Measurements from ENCODE around the gene CSPG4.
"Not testable (repeated sequence)": the region's sequence is repeated elsewhere in the genome, so short reads cannot be mapped to it uniquely, and the experiment has no call there.

CSPG4 gene

GRCh38 chr15:75692311-75692710, 20.3 kb downstream of the CSPG4 start:
- not testable (repeated sequence) for DNase-seq (ENCODE audit: low read depth in 2 of 2)

- not testable (repeated sequence) for DNase-seq (ENCODE audit: low read depth in 2 of 2)
Measured at GRCh38 chr15:75689429-75689828, 23.2 kb downstream of the CSPG4 start.

- no peak for DNase-seq (ENCODE audit: low read depth in 2 of 2)
Measured at GRCh38 chr15:75688831-75689230, 23.8 kb downstream of the CSPG4 start.

GRCh38 chr15:75688278-75688557, 24.4 kb downstream of the CSPG4 start:
- DNase-seq (ENCODE audit: low read depth in 2 of 2): no peak

GRCh38 chr15:75687486-75688277, 25.0 kb downstream of the CSPG4 start:
- no peak for DNase-seq (ENCODE audit: low read depth in 2 of 2)

DNA sequence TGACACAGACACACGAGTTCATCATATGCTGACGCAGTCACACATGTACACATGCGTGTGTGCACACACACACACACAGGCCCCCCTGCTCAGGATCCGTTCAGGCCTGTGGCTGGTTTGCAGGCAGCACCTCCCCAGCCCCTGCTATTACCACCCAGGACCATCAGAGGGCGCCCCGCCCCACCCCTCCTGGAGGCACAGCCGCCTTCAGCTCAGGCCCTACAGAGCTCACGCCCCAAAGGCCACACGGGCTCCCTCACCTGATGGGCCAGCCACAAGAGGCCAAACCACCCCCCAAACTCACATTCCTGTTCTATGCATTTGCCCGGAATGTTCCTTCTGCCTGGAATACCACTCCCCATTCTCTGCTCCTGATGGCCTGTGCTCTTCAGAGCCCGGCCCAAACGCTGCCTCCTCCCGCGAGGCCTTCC, 26.4 kb downstream of the CSPG4 start:
- DNase-seq (ENCODE audit: low read depth in 2 of 2): peak; percentile 42 to 43

DNA sequence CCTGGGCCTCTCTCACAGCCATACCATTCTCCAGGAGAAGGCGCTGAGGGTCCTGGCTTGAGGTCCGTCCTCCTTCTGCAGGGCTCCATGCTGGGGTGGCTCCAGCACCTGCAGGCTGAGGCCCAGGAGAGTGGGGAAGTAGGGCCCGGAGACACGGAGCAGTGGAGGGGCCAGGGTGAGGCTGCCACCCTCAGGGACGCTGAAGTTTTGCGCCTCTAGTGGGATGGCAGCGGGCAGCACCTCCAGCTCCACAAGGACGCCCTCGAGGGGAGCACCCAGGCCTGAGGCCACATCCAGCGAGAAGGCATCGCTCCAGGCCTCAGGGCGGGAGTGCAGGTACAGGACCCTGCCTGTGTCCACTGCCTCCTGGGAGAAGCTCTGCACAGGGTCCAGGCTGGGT, 27.5 kb downstream of the CSPG4 start:
- no peak for DNase-seq (ENCODE audit: low read depth in 2 of 2)

DNA sequence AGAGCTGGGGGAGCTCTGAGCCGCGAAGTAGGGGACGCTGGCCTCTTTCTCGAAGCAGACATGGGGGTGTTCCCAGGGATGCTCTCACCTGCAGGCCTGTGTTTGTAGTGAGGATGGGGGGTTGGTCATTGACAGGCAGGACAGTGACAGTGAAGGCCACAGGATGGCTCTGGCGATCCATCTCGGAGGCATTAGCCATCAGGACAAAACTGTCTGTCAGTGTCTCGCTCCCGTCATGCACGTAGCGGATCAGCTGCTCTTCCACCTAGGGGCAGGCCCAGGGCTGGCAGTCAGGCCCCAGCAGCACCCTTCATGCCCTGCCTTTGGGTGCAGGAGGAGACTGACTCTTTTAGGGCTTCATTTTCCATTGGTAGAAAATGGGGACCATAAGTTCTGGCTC, 28.0 kb downstream of the CSPG4 start:
- no peak for DNase-seq (ENCODE audit: low read depth in 2 of 2)

GRCh38 chr15:75683646-75684312, 28.9 kb downstream of the CSPG4 start:
- DNase-seq (ENCODE audit: low read depth in 2 of 2): peak; percentile 32 to 48

- DNase-seq (ENCODE audit: low read depth in 2 of 2): no peak
Measured at GRCh38 chr15:75682181-75683135, 30.2 kb downstream of the CSPG4 start.

DNA sequence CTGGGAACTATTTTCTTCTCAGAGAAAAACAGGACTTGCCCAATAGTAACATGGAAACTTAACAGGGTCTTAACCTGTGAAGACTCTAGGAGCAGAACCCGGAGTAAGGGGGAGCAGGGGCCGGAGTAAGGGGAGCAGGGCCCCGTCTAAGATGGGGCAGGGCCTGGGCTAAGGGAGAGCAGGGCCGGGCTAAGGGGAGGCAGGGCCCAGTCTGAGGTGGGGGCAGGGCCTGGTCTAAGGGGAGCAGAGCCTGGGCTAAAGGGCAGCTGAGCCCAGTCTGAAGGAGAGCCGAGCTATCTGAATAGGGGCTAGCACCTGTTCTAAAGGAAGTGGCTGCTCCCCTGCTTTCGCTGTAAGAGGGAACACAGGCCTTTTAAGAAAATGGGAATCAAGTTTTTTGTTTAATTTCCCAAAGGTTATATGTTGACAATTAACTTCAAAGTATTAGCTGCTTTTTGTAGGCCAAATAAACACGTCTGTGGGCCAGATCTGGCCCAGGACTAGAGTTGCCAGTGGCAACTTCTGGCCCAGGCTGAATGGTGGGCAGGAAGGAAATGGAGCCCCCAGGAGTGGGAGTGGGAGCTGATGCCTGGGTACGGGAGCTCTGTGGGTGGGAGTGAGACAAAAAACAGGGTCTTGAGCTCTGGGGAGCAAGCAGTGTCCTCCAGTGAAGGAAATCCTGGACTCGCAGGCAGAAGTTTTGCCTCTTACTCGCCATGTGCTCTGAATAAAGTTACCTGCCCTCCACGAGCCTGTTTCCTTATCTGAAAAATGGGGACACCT, 32.5 kb downstream of the CSPG4 start:
- DNase-seq (ENCODE audit: low read depth in 2 of 2): no peak

GRCh38 chr15:75678324-75678690, 34.3 kb downstream of the CSPG4 start:
- not testable (repeated sequence) for DNase-seq (ENCODE audit: low read depth in 2 of 2)

DNA sequence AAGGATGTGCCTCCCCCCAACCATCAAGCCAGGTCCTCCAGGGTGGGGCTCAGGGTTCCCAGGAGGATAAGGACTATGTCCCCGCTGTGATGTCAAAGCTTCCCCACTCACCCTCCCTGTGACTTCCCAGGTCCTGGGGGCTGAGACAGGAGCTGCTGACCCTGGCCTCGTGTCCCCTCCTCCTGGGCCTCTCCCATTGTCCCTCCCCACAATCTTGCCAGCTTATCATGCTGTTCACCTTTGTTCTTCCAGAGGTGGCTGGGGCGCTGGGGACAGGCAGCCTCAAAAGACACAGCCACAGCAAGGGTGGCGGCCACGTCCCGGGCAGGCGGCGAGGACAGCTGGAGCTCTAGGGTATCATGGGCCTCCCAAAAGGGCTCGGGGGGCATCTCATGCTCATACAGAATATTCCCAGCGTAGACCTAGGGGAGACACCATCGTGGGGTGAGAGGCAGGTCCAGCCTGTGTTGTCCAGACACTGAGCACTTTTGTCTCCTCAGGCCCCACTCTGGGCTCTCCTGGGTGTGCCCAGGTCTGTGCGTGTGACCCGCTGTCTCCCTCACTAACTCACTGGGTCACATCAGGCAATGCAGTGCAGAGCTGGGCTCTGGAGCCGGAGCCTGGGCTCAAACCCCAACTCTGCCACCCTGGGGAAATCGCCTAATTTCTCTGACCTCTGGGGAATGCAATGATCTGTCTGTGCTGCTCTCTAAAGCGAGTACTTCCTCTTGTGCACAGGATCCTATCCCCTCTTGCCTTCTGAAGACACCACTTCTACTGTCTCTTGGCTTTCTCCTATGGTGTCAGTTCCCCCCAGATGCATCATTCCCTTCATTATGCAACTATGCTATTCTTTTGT, 35.0 kb downstream of the CSPG4 start:
- no peak for DNase-seq (ENCODE audit: low read depth in 2 of 2)

DNA sequence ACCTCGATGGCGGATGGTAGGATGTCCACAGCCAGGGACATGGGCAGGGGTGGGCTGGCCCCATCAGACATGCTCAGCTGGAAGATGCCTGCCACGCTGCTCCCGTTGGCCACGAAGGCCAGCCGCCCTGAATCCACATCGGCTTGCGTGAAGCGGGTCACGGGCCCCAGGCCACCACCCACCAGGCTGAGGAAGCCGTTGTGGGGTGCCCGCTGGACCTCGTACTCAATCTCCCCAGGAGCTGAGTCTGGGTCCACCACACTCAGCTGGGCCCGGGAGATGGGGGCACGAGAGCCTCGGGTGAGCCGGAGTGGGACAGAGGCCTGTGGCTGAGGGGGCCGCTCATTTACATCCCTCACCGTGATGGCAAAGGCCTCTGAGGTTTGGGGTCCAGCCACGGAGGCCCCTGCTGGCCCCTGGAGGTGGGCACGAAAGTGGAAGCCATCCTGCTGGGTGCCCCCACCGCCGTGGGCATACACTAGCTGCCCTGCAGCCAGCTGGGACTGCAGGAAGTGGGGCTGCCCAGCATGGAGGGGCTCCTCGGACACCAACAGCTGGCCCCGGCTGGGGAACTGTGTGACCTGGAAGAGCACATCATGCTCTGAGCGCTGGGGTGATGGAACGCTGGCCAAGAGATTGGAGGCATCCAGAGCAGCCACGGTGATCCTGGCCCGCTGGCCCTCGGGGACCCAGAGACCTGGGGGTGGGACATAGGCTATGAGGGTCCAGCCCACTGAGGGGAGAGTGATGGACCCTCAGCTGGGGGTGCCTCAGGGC, 35.8 kb downstream of the CSPG4 start:
- no peak for DNase-seq (ENCODE audit: low read depth in 2 of 2)

DNA sequence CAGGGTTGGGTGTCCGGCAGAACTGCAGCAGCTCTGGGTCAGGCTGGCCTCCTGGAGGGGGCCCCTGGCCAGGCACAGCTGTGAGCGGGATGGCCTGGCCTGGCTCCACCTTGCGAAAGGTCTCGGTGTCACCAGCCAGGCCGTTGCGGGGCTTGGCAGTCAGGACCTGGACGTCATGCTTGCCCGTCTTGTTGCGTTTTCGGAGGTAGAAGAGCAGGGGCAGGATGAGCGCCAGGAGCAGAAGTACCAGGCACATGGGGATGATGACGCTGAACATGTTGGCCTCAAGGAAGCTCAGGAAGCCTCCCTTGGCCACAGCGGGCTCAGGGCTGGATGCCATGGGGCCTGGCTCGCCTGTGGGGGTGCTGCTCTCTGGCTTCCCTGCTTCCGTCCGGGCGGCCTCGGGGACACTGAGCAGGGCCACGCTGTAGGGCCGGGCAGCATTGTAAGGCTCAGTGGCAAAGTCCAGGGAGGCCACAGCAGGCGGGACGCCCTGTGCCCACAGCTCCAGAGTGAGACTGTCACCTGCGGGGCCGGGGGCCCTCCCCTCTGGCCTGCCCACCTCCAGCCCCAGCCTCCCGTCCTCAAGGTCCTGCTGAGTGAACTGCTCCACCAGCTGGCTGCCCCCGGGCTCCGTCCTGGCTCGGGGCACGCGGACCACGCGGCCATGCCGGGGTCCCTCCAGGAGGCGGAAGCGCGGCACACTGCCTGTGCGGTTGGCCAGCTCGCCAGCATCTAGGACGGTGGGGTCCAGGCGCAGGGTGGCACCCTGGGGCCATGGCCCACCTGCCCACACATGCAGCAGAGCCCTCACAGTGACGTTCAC, 36.9 kb downstream of the CSPG4 start:
- no peak for DNase-seq (ENCODE audit: low read depth in 2 of 2)

DNA sequence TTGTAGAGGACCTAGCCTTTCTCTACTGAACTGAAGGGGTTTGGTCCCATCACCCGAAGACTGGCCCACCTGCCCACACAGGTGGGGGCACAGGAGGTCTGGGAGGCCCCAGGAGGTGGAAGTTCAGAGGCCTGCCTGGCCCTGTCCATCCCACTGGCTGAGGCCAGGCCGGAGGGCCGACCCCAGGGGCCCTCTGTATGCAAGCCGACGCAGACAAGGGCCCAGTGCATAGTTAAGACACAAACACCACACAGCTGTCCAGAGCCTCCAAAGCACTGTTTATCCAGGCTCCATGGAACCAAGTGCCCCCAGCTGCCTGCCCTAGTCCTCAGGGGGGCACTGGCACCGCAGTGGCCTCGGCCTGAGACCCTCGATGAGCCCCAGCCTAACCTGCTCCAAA, 38.3 kb downstream of the CSPG4 start:
- no peak for DNase-seq (ENCODE audit: low read depth in 2 of 2)

DNA sequence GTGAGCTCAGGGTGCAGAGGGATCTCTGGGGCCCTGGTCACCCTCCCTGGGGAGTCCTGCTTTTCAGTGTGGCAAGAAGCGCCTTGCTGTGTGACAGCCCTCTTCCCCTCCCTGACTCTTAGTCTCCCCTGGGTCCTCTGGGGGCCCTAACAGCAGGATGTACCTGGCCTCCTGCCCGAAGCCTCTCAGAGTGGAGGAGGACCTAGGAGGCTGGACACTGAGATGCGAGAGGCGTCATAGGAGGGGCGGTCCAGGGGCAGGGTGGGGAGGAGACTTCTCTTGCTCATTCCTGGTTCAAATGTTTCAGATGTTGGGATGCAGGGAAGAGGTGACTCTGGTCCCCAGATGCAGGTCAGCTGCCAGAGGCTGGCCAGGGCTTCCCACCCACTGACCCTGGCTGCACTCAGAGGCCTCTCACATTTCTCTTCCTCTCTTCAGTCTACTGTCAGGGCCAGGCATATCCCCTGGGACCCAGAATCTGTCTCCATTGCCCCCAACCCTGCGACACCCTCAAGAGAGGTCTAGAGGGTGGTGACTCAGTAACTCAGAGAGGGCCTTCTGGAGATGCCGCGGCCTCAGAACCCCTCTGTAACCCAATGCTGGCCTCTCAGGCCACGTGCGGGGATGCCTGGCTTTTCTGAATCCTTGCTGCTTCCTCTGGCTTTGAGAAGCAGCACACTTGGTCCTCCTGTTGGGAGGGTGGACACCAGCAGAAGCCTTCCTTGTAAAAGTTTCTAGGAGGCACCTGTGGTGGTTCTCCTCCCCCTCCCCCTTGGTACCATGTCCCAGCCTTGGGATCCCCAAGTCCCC, 39.0 kb downstream of the CSPG4 start:
- DNase-seq (ENCODE audit: low read depth in 2 of 2): no peak
